ENCODE measurements around the gene SAYSD1. TPM values are rescaled to one million over a fixed set of nuclear protein-coding genes. Genes with fewer than 3 reads are reported as not detected.

The SAYSD1 gene
- total RNA-seq, 4 donors from 2014 or later = 13.3 to 20.5 (median 16.3) TPM

DNA sequence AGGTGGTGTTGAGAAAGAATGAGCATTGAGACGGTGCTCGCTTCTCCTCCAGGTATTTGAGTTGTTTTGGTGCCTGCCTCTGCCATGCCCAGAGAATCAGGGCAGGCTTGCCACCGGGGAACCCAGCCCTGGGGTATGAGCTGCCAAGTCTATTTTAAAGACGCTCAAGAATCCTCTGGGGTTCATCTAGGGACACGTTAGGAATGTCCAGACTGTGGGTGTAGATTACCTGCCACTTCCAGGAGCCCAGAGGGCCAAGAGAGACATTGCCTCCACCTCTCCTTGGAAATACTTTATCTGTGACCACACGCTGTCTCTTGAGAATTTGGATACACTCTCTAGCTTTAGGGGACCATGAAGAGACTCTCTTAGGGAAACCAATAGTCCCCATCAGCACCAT lies 28.3 kb downstream of the SAYSD1 start:
- TF ChIP-seq, protein P1, sequence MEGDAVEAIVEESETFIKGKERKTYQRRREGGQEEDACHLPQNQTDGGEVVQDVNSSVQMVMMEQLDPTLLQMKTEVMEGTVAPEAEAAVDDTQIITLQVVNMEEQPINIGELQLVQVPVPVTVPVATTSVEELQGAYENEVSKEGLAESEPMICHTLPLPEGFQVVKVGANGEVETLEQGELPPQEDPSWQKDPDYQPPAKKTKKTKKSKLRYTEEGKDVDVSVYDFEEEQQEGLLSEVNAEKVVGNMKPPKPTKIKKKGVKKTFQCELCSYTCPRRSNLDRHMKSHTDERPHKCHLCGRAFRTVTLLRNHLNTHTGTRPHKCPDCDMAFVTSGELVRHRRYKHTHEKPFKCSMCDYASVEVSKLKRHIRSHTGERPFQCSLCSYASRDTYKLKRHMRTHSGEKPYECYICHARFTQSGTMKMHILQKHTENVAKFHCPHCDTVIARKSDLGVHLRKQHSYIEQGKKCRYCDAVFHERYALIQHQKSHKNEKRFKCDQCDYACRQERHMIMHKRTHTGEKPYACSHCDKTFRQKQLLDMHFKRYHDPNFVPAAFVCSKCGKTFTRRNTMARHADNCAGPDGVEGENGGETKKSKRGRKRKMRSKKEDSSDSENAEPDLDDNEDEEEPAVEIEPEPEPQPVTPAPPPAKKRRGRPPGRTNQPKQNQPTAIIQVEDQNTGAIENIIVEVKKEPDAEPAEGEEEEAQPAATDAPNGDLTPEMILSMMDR (IDR thresholded peaks at IDR 0.05) = no peak
- DNase-seq (ENCODE audit: low spot score) (no peak), ATAC-seq (ENCODE audit: low FRiP score) (no peak)

GRCh38 chr6:39086294-39086693 lies 28.7 kb downstream of the SAYSD1 start:
- DNase-seq (ENCODE audit: low spot score) = no peak
- TF ChIP-seq, protein P1 (IDR thresholded peaks at IDR 0.05) = no peak
- no peak for ATAC-seq (ENCODE audit: low FRiP score)

GRCh38 chr6:39085129-39085797 lies 29.7 kb downstream of the SAYSD1 start:
- ATAC-seq (ENCODE audit: low FRiP score) = no peak
- no peak for DNase-seq (ENCODE audit: low spot score)
- TF ChIP-seq, protein P1 (IDR thresholded peaks at IDR 0.05) = no peak

DNA sequence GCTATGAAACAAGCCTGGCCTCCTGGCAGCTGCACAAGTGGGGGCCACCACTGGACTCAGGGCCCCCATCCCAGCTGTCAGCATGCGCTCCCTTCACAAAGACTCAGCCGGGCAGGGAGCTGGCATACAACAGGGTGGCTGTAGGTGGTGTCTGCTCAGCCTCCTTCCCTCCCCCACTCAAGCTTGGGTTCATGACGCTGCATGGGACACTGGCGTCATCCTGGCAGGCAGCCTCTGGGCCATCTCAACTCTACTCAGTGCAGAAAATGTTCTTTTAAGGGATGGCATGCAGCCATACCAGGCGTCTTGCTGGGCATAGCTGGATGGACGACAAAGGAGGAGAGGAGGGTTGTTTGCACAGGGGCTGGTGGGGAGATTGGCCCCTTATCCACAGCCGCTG lies 30.5 kb downstream of the SAYSD1 start:
- DNase-seq (ENCODE audit: low spot score) (no peak), ATAC-seq (ENCODE audit: low FRiP score) (no peak)
- TF ChIP-seq, protein P1 (IDR thresholded peaks at IDR 0.05) = no peak

- ATAC-seq (ENCODE audit: low FRiP score) (no peak), DNase-seq (ENCODE audit: low spot score) (no peak)
- TF ChIP-seq, protein P1 (IDR thresholded peaks at IDR 0.05) = no peak
Measured at GRCh38 chr6:39083231-39083634, 31.8 kb downstream of the SAYSD1 start.

- TF ChIP-seq, protein P1 (IDR thresholded peaks at IDR 0.05) = no peak
- DNase-seq (ENCODE audit: low spot score) (no peak), ATAC-seq (ENCODE audit: low FRiP score) (no peak)
Measured at GRCh38 chr6:39082310-39082709, 32.7 kb downstream of the SAYSD1 start.

DNA sequence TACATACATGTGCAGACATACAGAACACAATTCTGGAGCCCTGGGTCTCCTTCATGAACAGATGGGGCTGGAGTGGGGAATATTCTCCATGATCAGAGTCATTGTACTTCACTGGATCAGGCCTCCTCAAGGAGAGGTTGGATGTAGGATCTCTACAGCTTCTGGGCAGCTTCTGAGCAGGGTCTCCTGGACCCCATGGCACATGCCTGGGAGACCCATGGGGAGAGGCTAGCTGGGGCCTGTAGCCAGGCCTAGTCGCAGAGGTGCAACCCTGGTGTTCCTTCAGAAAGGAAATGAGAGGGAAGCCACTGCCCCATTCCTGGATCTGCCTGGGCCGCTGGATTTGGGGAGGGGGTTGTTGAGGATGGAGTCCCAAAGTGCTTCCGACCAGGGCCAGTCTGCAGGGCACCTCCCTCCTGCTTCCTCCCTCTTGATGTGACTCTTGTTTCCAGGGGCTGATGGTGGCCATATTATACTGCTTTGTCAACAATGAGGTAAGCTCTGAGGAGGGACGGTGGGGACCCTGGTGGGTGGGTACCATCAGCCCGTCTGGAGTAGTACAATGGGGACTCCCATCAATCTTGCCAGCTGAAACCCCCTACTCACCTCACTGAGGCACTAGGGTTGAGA lies 34.6 kb downstream of the SAYSD1 start:
- TF ChIP-seq, protein P1 (IDR thresholded peaks at IDR 0.05) = no peak
- ATAC-seq (ENCODE audit: low FRiP score) = no peak
- no peak for DNase-seq (ENCODE audit: low spot score)
